HCT116 (cell line): ENCODE measurements around the gene SEM1. TPM values are rescaled to one million over a fixed set of nuclear protein-coding genes. Genes with fewer than 3 reads are reported as not detected.
"Not testable (repeated sequence)": the region's sequence is repeated elsewhere in the genome, so short reads cannot be mapped to it uniquely, and the experiment has no call there.

Experiments
- ATAC-seq: fragments of 200-7000 bp; cut with Tn5 transposase; 2 replicates; pipeline ENCODE4 v1.9.1; 2020; ENCODE audit warnings: mild to moderate bottlenecking, moderate library complexity
- BruUV-seq: library from RNA; stranded (reverse); fragments of 400-500 nt; replicated peaks from 2 replicates; lab custom pipeline; 2021; lab: Mats Ljungman, UMichigan
- CTCF ChIA-PET: fragments of 300-600 bp; sonication (Branson Sonifier 250); formaldehyde crosslinking; loops from one replicate; lab custom pipeline; 2021; ENCODE audit warnings: antibody characterized with exemption; lab: Charles Lee
- POLR2A ChIA-PET: fragments of 300-600, 350-600 bp; sonication (Branson Sonifier 250); formaldehyde crosslinking; loops from one replicate; lab custom pipeline; 2021; ENCODE audit warnings: antibody characterized with exemption; lab: Charles Lee
- RAD21 ChIA-PET, 2 experiments: fragments of 300-600 bp; sonication (Branson Sonifier 250); formaldehyde crosslinking; loops; one replicate each; lab custom pipeline; 2023; ENCODE audit warnings: low total read pairs in 2 of 2; ENCODE audit not compliant: uncharacterized antibody in 2 of 2, unreplicated experiment in 2 of 2, low non-redundant PET in 1 of 2; lab: Charles Lee
- DNase-seq: peaks from one replicate; pipeline ENCODE4 v3.0.0-alpha.2; 2010; ENCODE audit warnings: low read depth, low spot score
- H2AFZ ChIP-seq: fragments of 200-600 bp; shearing (Covaris generic), sonication (generic); 2 replicates; pipeline ENCODE4 v1.6.1; 2017; ENCODE audit warnings: low read depth, mixed run types, mixed read lengths, antibody characterized with exemption, low read length; ENCODE audit not compliant: poor library complexity, severe bottlenecking
- H3K27ac ChIP-seq: 2 replicates; pipeline ENCODE4 v1.5.1; 2012; ENCODE audit warnings: low read depth, low read length
- H3K27me3 ChIP-seq: fragments of 200-600 bp; sonication (generic); 2 replicates; pipeline ENCODE4 v1.6.1; 2016; ENCODE audit warnings: mixed run types, low read length, mixed read lengths; ENCODE audit not compliant: insufficient read depth
- H3K36me3 ChIP-seq, 2 experiments: fragments of 200-500 bp in 1 of 2; fragments of 200-600 bp in 1 of 2; sonication (Bioruptor generic) in 1 of 2; sonication (generic) in 1 of 2; 2 replicates each; pipeline versions ENCODE4 v1.5.1 to v1.6.1; 2014 to 2016; ENCODE audit warnings: low read length in 2 of 2, inconsistent platforms in 1 of 2, mixed read lengths in 1 of 2, mixed run types in 1 of 2; ENCODE audit not compliant: insufficient read depth in 2 of 2, control insufficient read depth in 1 of 2
- H3K4me1 ChIP-seq, 2 experiments: fragments of 200-600 bp in 1 of 2; sonication (generic) in 1 of 2; 2 replicates each; pipeline versions ENCODE4 v1.5.1 to v1.6.1; 2012 to 2017; ENCODE audit warnings: low read length in 2 of 2, inconsistent platforms in 1 of 2, mild to moderate bottlenecking in 1 of 2, mixed read lengths in 1 of 2, mixed run types in 1 of 2, moderate library complexity in 1 of 2; ENCODE audit not compliant: insufficient read depth in 2 of 2, control insufficient read depth in 1 of 2
- H3K4me2 ChIP-seq: fragments of 200-600 bp; sonication (generic); 2 replicates; pipeline ENCODE4 v1.6.1; 2017; ENCODE audit warnings: mixed run types, low read length, mixed read lengths
- H3K4me3 ChIP-seq, 2 experiments: fragments of 200-600 bp in 1 of 2; sonication (generic) in 1 of 2; replicated peaks in 1 of 2; 2 replicates each; pipeline ENCODE4 v1.5.1; 2011 to 2016; ENCODE audit warnings: low read length in 2 of 2, control low read depth in 1 of 2, low read depth in 1 of 2, mild to moderate bottlenecking in 1 of 2, mixed read lengths in 1 of 2, mixed run types in 1 of 2
- H3K79me2 ChIP-seq: fragments of 200-600 bp; sonication (generic); 2 replicates; pipeline ENCODE4 v1.6.1; 2017; ENCODE audit warnings: mild to moderate bottlenecking, mixed run types, low read length, moderate library complexity, mixed read lengths; ENCODE audit not compliant: insufficient read depth
- H3K9ac ChIP-seq: fragments of 200-600 bp; sonication (generic); 2 replicates; pipeline ENCODE4 v1.6.1; 2016; ENCODE audit warnings: low read length, mixed read lengths
- H3K9me2 ChIP-seq: fragments of 200-600 bp; sonication (generic), shearing (Covaris generic); 2 replicates; pipeline ENCODE4 v1.6.1; 2017; ENCODE audit warnings: mixed run types, mild to moderate bottlenecking, moderate library complexity; ENCODE audit not compliant: insufficient read depth
- H3K9me3 ChIP-seq, 2 experiments: fragments of 200-500 bp in 1 of 2; fragments of 200-600 bp in 1 of 2; sonication (Bioruptor generic) in 1 of 2; sonication (generic) in 1 of 2; 2 replicates each; pipeline ENCODE4 v1.6.1; 2014 to 2017; ENCODE audit warnings: low read length in 2 of 2, mixed read lengths in 2 of 2, inconsistent platforms in 1 of 2, low read depth in 1 of 2, mild to moderate bottlenecking in 1 of 2, mixed run types in 1 of 2, moderate library complexity in 1 of 2; ENCODE audit not compliant: control insufficient read depth in 1 of 2, insufficient read depth in 1 of 2
- H4K20me1 ChIP-seq: fragments of 200-600 bp; sonication (generic), shearing (Covaris generic); 2 replicates; pipeline ENCODE4 v1.6.1; 2017; ENCODE audit warnings: mixed run types, mild to moderate bottlenecking, moderate library complexity; ENCODE audit not compliant: insufficient read depth
- CTCF ChIP-seq, 3 experiments: fragments of 200-600 bp in 1 of 3; sonication (generic) in 1 of 3; IDR thresholded peaks in 2 of 3; conservative IDR thresholded peaks in 1 of 3; 2 replicates each; pipeline ENCODE4 v1.5.1; 2012 to 2017; ENCODE audit warnings: low read depth in 2 of 3, low read length in 2 of 3, antibody characterized with exemption in 1 of 3, borderline replicate concordance in 1 of 3, control low read depth in 1 of 3, mild to moderate bottlenecking in 1 of 3, mixed read lengths in 1 of 3, mixed run types in 1 of 3, moderate library complexity in 1 of 3; ENCODE audit not compliant: insufficient read depth in 1 of 3
- EGR1 ChIP-seq: IDR thresholded peaks from 2 replicates; pipeline ENCODE4 v1.6.1; 2012; ENCODE audit warnings: low read depth
- EZH2phosphoT487 ChIP-seq: fragments of 200-600 bp; IDR thresholded peaks from 2 replicates; pipeline ENCODE4 v1.6.1; 2018; ENCODE audit warnings: antibody characterized with exemption, borderline replicate concordance
- FOSL1 ChIP-seq: IDR thresholded peaks from 2 replicates; pipeline ENCODE4 v1.6.1; 2012; ENCODE audit warnings: low read depth
- JUND ChIP-seq: IDR thresholded peaks from 2 replicates; pipeline ENCODE4 v1.6.1; 2012
- POLR2AphosphoS5 ChIP-seq: IDR thresholded peaks from 2 replicates; pipeline ENCODE4 v1.6.1; 2011; ENCODE audit warnings: mild to moderate bottlenecking, low read depth, low read length, moderate library complexity
- RAD21 ChIP-seq: IDR thresholded peaks from 2 replicates; pipeline ENCODE4 v1.6.1; 2012; ENCODE audit warnings: low read depth, mild to moderate bottlenecking
- SP1 ChIP-seq: IDR thresholded peaks from 2 replicates; pipeline ENCODE4 v1.6.1; 2012; ENCODE audit warnings: low read depth
- SRF ChIP-seq: IDR thresholded peaks from 2 replicates; pipeline ENCODE4 v1.6.1; 2012; ENCODE audit warnings: low read depth
- YY1 ChIP-seq: IDR thresholded peaks from 2 replicates; pipeline ENCODE4 v1.6.1; 2011; ENCODE audit warnings: low read length, low read depth, moderate library complexity, mild to moderate bottlenecking; ENCODE audit not compliant: insufficient replicate concordance; ENCODE audit errors: extremely low read depth
- ZFX ChIP-seq: fragments of 450-650 bp; IDR thresholded peaks from 2 replicates; pipeline ENCODE4 v1.6.1; 2017
- intact Hi-C: fragments of 100-400 bp; cut with micrococcal nuclease; formaldehyde crosslinking; loops from 2 replicates; pipeline ENCODE4 v1.10.0; 2022
- total RNA-seq: library from RNA; stranded (reverse); gene quantifications from one replicate; pipeline ENCODE4 v1.2.1, GENCODE V29; 2021; ENCODE audit not compliant: unreplicated experiment

Gene SEM1
- total RNA-seq, 1 experiment from 2014 or later: 45.7 TPM

DNA sequence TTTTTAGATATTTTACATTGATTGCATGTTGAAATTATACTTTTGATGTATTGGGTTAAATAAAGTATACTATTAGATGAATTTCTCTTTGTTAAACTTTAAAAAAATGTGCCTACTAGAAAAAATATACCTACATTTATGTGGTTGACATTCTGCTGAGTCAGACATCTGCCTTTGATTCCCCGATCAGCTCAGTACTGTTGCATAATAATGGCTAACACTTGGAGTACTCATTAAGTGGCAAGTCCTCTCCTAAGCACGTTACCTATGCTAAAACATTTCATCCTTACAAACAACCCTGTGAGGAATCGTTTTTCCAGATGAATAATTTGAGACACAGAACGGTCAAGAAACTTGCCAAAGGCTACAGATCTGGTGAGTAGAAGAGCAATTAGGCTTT, 14.0 kb upstream of the SEM1 start:
- RAD21 ChIA-PET: no interaction called here
- H3K36me3 ChIP-seq: no peaks in the 10 kb centered on the region
- H3K79me2 ChIP-seq: no peaks in the 10 kb centered on the region
- POLR2A ChIA-PET: no interaction called here
- no peaks in the 10 kb centered on the region for H4K20me1 ChIP-seq
- H2AFZ ChIP-seq: no peak overlapping the region
- CTCF ChIA-PET: no interaction called here
- no peaks in the 10 kb centered on the region for H3K4me1 ChIP-seq
- BruUV-seq: no TSS peak
- intact Hi-C loops: no loop called here
- DNase-seq (no peak), ATAC-seq (no peak)
- 0 out of 2 replicates have a peak, but pooled peaks cover 8% of the 10 kb centered on the region for H3K27me3 ChIP-seq
- H3K9me3 ChIP-seq: no peaks in the 10 kb centered on the region
- no peak overlapping the region for H3K4me3 ChIP-seq
- TF ChIP-seq CTCF (IDR thresholded peaks at IDR 0.05 in 2 of 3, conservative IDR thresholded peaks at IDR 0.05 in 1 of 3; ENCODE audit: borderline replicate concordance in 1 of 3, insufficient read depth in 1 of 3, low read depth in 2 of 3, low read length in 2 of 3) (no peak), JUND (no peak), ZFX (no peak), EGR1 (no peak), SP1 (no peak), POLR2AphosphoS5 (no peak), YY1 (no peak), FOSL1 (no peak), RAD21 (no peak), EZH2phosphoT487 (no peak), SRF (no peak)
- TF ChIP-seq, all 23 proteins: peak for 0
- no peak overlapping the region for H3K27ac ChIP-seq
- H3K4me2 ChIP-seq: no peak overlapping the region
- no peaks in the 10 kb centered on the region for H3K9me2 ChIP-seq
- H3K9ac ChIP-seq: no peak overlapping the region

DNA sequence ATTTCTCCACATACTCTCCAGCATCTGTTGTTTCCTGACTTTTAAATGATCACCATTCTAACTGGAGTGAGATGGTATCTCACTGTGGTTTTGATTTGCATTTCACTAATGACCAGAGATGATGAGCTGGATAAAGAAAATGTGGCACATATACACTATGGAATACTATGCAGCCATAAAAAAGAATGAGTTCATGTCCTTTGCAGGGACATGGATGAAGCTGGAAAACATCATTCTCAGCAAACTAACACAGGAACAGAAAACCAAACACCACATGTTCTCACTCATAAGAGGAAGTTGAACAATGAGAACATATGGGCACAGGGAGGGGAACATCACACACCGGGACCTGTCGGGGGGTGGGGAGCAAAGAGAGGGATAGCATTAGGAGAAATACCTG, 13.3 kb upstream of the SEM1 start:
- H3K9me3 ChIP-seq, H3K27ac ChIP-seq, CTCF ChIA-PET, BruUV-seq, intact Hi-C loops, H3K4me2 ChIP-seq, H3K36me3 ChIP-seq, DNase-seq, H3K4me3 ChIP-seq, POLR2A ChIA-PET, H2AFZ ChIP-seq, ATAC-seq, H3K4me1 ChIP-seq, H3K9ac ChIP-seq, H4K20me1 ChIP-seq, H3K27me3 ChIP-seq, H3K79me2 ChIP-seq, RAD21 ChIA-PET, H3K9me2 ChIP-seq: not testable (repeated sequence)
